Right cardiac atrium (tissue), 5 donors: Measurements from ENCODE around the gene JAM2. TPM values are rescaled to one million over a fixed set of nuclear protein-coding genes. Genes with fewer than 3 reads are reported as not detected.

ENCODE experiments used
- ATAC-seq, 2 donors: fragments of 200-7000 bp; cut with Tn5 transposase; one replicate each; pipeline versions ENCODE4 v1.8.0 to v1.9.1; 2020; ENCODE audit warnings: moderate library complexity in 2 of 2, mild to moderate bottlenecking in 1 of 2
- DNase-seq, 3 donors: peaks; one replicate each; pipeline ENCODE4 v3.0.0-alpha.2; 2020
- H3K27ac ChIP-seq: one replicate; pipeline ENCODE4 v1.5.1; 2013; ENCODE audit warnings: mild to moderate bottlenecking, low read length, control low read depth, moderate library complexity
- H3K27me3 ChIP-seq: one replicate; pipeline ENCODE4 v1.6.1; 2013; ENCODE audit not compliant: control insufficient read depth, insufficient read depth
- H3K4me1 ChIP-seq: one replicate; pipeline ENCODE4 v1.6.1; 2013; ENCODE audit warnings: low read length; ENCODE audit not compliant: control insufficient read depth, insufficient read depth
- H3K4me3 ChIP-seq: one replicate; pipeline ENCODE4 v1.5.1; 2013; ENCODE audit warnings: low read length, control low read depth
- H3K9me3 ChIP-seq: one replicate; pipeline ENCODE4 v1.6.1; 2013; ENCODE audit warnings: low read length; ENCODE audit not compliant: control insufficient read depth
- whole genome bisulfite sequencing: extraction: QIAGEN DNeasy Blood & Tissue Kit; methylation state at CpG from one replicate; pipeline ENCODE4 v1.1.7; 2013; 5-methylcytosine and 5-hydroxymethylcytosine counted together
- intact Hi-C, 4 donors: fragments of 100-400 bp; cut with DNase I; formaldehyde crosslinking; loops; one replicate each; pipeline versions ENCODE4 v1.11.0 to v1.14.0; 2022 to 2023
- long read RNA-seq, 4 donors: library from polyadenylated mRNA; unstranded; transcript quantifications; one replicate each; pipeline ENCODE4 v2.0.0, GENCODE V29; 2020 to 2021
- polyA plus RNA-seq: library from polyadenylated mRNA; stranded (reverse); fragments of 200-250 nt; gene quantifications from one replicate; pipeline ENCODE4 v1.2.3, GENCODE V29; 2013
- total RNA-seq, 4 donors: library from RNA; stranded (reverse); fragmentation: NEBNext Ultra II Directional; extraction: Animal tissue kit (Norgen Biotek cat#: 25700); gene quantifications; one replicate each; pipeline ENCODE4 v1.2.1, GENCODE V29; 2021
- donor health status: healthy with polysubstance abuse.
- donor health status: DM: no; HTN: yes; CAD: no.
- donor health status: DM: no; HTN: no; CAD: no.
- donor health status: DM: no; HTN: yes; CAD: no; lungs with severe emphysema.
- donor health status: DM: yes; HTN: yes; CAD: no.

JAM2 gene, protein sequence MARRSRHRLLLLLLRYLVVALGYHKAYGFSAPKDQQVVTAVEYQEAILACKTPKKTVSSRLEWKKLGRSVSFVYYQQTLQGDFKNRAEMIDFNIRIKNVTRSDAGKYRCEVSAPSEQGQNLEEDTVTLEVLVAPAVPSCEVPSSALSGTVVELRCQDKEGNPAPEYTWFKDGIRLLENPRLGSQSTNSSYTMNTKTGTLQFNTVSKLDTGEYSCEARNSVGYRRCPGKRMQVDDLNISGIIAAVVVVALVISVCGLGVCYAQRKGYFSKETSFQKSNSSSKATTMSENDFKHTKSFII
- total RNA-seq (10 to 100 TPM; 26.2 to 49.5 (median 30.6) TPM), polyA plus RNA-seq (27.0 TPM)
- long read RNA-seq, donor 1, full-length matches to known transcripts, result 4 of 13 reads
- long read RNA-seq, donor 1, partial matches to known transcripts, result 2 of 13 reads
- long read RNA-seq, donor 1, other reads (novel, unspliced or antisense), result 7 of 13 reads
- long read RNA-seq, donor 2, partial matches to known transcripts, result 0 of 2 reads
- long read RNA-seq, donor 2, other reads (novel, unspliced or antisense), result 2 of 2 reads
- long read RNA-seq, donor 3, full-length matches to known transcripts, result 2 of 6 reads
- long read RNA-seq, donor 3, partial matches to known transcripts, result 1 of 6 reads
- long read RNA-seq, donor 3, other reads (novel, unspliced or antisense), result 3 of 6 reads
- long read RNA-seq, donor 4, full-length matches to known transcripts, result 2 of 5 reads
- long read RNA-seq, donor 4, partial matches to known transcripts, result 1 of 5 reads
- long read RNA-seq, donor 4, other reads (novel, unspliced or antisense), result 2 of 5 reads

- intact Hi-C loops, result loop anchor here in 1 of 4 donors (2.0 kb wide), 1 partner anchor 30 kb away; no protein-coding TSS in a partner anchor
These were observed at the start of gene JAM2 for GRCh38 chr21:25638660-25639550. JAM2 (plus strand) TSS chr21:25639258; CDS start chr21:25639822, 564 bp downstream.

GRCh38 chr21:25589887-25590286 lies 49.2 kb upstream of the JAM2 start:
- Histone ChIP-seq H3K4me1 (no peaks in the 10 kb centered on the region), H3K4me3 (no peak overlapping the region), H3K27me3 (no peaks in the 10 kb centered on the region), H3K9me3 (no peaks in the 10 kb centered on the region), H3K27ac (no peak overlapping the region)
- DNase-seq (no peak), ATAC-seq (no peak)
- intact Hi-C loops, result no loop called here
- 100% methylated on average over 1 of the region's 1 CpG for WGBS

More at GRCh38 chr21:25638660-25639550, at the start of gene JAM2:
- H3K4me1 ChIP-seq, result peaks cover 2% of the 10 kb centered on the region
- H3K4me3 ChIP-seq, result peak within 1 kb of the TSS; percentile 77
- H3K27me3 ChIP-seq, result no peaks in the 10 kb centered on the region
- no peaks in the 10 kb centered on the region for H3K9me3 ChIP-seq
- WGBS, result under 1% methylated on average over 41 of the region's 41 CpGs
- H3K27ac ChIP-seq, result peak within 1 kb of the TSS; percentile 70
- ATAC-seq (peak; percentile 68 to 79), DNase-seq (peak; percentile 45 to 78 (median 76))

DNA sequence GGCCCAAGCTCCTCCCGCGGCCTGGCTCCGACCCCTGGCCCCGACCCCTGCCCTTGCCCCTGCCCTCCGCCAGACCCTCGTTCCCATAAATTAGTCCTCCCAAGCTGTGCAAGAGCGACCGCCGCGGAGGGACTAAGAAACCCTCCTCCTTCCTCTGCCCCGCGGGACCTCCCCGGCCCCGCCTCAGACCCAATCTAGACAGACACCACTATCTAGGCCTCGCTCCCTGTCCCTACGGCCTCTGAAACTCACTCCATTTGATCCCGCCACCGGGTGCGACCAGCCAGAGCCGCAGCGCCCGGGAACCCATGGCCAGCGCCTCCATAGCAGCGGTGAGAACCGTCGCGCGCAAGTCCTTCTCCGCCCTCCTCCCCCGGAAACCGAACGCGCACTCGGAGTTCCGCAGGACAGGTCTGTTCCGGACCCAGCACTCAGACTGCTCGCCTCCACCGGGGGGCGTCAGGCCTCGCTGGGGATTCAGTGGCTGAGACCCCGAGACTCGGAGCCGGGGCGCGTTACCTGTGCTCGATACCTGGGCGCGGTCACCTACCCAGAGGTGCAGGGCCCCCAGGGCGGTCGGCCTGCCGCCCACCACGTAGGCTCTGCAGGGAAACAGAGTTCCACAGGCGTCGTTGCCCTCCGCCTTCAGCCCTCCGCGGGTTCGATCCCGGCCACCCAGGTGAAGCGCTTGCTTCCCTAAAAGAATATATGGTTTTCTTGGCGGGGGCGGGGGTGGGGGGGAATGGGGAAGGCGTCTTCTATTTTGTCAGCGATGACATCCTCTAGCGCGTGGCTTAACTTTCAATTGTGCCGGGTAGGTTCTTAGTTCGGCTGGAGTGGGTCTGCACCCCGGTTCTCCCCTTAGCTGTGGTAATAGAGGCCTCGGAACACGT lies 31.7 kb upstream of the JAM2 start, which contains the start of gene MRPL39:
Gene MRPL39, minus strand, starts transcription at position 331 of the 893 bp plus-strand sequence. Its CDS starts 6 bp downstream, at position 325.
- peak within 1 kb of the TSS; percentile 76 for H3K27ac ChIP-seq
- H3K4me1 ChIP-seq, result no peaks in the 10 kb centered on the region
- no peaks in the 10 kb centered on the region for H3K27me3 ChIP-seq
- ATAC-seq (peak; percentile 98), DNase-seq (peak; percentile 89 to 95 (median 94))
- intact Hi-C loops, result loop anchor here (2.0 to 10.0 kb wide), 5 partner anchors 31 to 127 kb away; partner anchors contain the start of genes ATP5PF (in 1 of the 4), GABPA (in 1 of the 4) and JAM2 (in 1 of the 4)
- H3K4me3 ChIP-seq, result peak within 1 kb of the TSS; percentile 65
- WGBS, result under 1% methylated on average over 71 of the region's 71 CpGs
- no peaks in the 10 kb centered on the region for H3K9me3 ChIP-seq

- peak; percentile 77 to 93 (median 89) for DNase-seq
- WGBS, result 7% methylated on average over 18 of the region's 18 CpGs
These were observed 30.9 kb upstream of the JAM2 start for GRCh38 chr21:25608044-25608737.

GRCh38 chr21:25614441-25614840 lies 24.6 kb upstream of the JAM2 start:
- H3K4me1 ChIP-seq, result no peaks in the 10 kb centered on the region
- intact Hi-C loops, result no loop called here
- no peak overlapping the region for H3K27ac ChIP-seq
- no peak for ATAC-seq
- H3K9me3 ChIP-seq, result no peaks in the 10 kb centered on the region
- no peak for DNase-seq
- no peak overlapping the region for H3K4me3 ChIP-seq
- whole genome bisulfite sequencing, result 93% methylated on average over 1 of the region's 1 CpG
- H3K27me3 ChIP-seq, result no peaks in the 10 kb centered on the region

More at GRCh38 chr21:25608044-25608737, 30.9 kb upstream of the JAM2 start:
- Histone ChIP-seq H3K27ac (no peak overlapping the region), H3K27me3 (no peaks in the 10 kb centered on the region), H3K4me1 (no peaks in the 10 kb centered on the region), H3K4me3 (peak overlapping the region; percentile 65), H3K9me3 (no peaks in the 10 kb centered on the region)
- peak; percentile 94 to 95 for ATAC-seq
- intact Hi-C loops, result loop anchor here (2.0 to 10.0 kb wide), 5 partner anchors 31 to 127 kb away; partner anchors contain the start of genes ATP5PF (in 1 of the 4), GABPA (in 1 of the 4) and JAM2 (in 1 of the 4)

GRCh38 chr21:25615880-25616279 lies 23.2 kb upstream of the JAM2 start:
- DNase-seq, result no peak
- Histone ChIP-seq H3K4me3 (no peak overlapping the region), H3K9me3 (no peaks in the 10 kb centered on the region), H3K4me1 (no peaks in the 10 kb centered on the region), H3K27me3 (no peaks in the 10 kb centered on the region), H3K27ac (no peak overlapping the region)
- intact Hi-C loops, result no loop called here
- WGBS, result 32% methylated on average over 3 of the region's 3 CpGs
- ATAC-seq, result peak in 1 of 2 donors; percentile 56

DNA sequence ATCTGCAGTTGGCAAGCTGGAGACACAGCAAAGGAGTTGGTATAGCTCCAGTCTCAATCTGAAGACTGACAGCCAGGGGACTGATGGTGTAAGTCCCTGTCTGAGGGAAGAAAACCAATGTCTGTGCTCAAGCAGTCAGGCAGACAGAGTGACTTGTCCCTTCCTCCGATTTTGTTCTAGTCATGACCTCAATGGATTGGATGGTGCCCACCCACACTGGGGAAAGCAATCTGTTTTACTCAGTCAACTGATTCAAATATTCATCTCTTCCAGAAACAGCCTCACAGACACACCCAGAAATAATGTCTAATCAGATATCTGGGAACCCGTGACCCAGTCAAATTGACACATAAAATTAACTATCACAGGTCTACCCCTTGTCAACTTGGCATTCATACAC lies 19.9 kb upstream of the JAM2 start:
- ATAC-seq (no peak), DNase-seq (no peak)
- Histone ChIP-seq H3K27me3 (no peaks in the 10 kb centered on the region), H3K4me1 (no peaks in the 10 kb centered on the region), H3K9me3 (no peaks in the 10 kb centered on the region), H3K27ac (no peak overlapping the region), H3K4me3 (no peak overlapping the region)
- WGBS, result 75% methylated on average over 2 of the region's 2 CpGs
- intact Hi-C loops, result no loop called here

DNA sequence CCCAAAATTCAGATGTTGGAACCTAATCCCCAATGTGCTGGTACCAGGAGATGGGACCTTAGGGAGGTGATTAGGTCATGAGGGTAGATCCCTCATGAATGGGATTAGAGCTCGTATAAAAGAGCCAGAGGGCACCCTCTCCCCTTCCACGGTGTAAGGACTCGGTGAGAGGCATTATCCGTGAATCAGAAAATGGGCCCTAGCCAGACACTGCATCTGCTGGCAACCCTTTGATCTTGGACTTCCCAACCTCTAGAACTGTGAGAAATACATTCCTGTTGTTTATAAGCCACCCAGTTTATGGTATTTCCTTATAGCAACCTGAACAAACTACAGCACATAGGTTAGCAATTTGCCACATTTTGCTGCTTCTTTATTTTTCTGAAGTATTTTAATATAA lies 14.5 kb upstream of the JAM2 start:
- Histone ChIP-seq H3K27ac (no peak overlapping the region), H3K4me3 (no peak overlapping the region), H3K4me1 (no peaks in the 10 kb centered on the region), H3K27me3 (no peaks in the 10 kb centered on the region), H3K9me3 (no peaks in the 10 kb centered on the region)
- DNase-seq (no peak), ATAC-seq (no peak)
- intact Hi-C loops, result no loop called here
- 87% methylated on average over 4 of the region's 4 CpGs for WGBS

GRCh38 chr21:25625036-25625435 lies 14.0 kb upstream of the JAM2 start:
- ATAC-seq, result no peak
- WGBS, result 68% methylated on average over 1 of the region's 1 CpG
- intact Hi-C loops, result no loop called here

More at GRCh38 chr21:25625036-25625435, 14.0 kb upstream of the JAM2 start:
- H3K27ac ChIP-seq, result no peak overlapping the region
- no peak for DNase-seq
- H3K4me1 ChIP-seq, result no peaks in the 10 kb centered on the region
- H3K9me3 ChIP-seq, result no peaks in the 10 kb centered on the region
- H3K4me3 ChIP-seq, result no peak overlapping the region
- H3K27me3 ChIP-seq, result no peaks in the 10 kb centered on the region
